GM12865 (cell line): ENCODE results near the gene S100PBP.

Experiments used
- DNase-seq: peaks from one replicate; pipeline ENCODE4 v3.0.0; 2010; ENCODE audit warnings: low read depth
- H3K4me3 ChIP-seq: 2 replicates; pipeline ENCODE4 v1.5.1; 2011; ENCODE audit warnings: mild to moderate bottlenecking, low read depth, low read length, control low read depth
- CTCF ChIP-seq: IDR thresholded peaks from 2 replicates; pipeline ENCODE4 v1.5.1; 2011; ENCODE audit warnings: low read length, control low read depth, low read depth, inconsistent platforms; ENCODE audit not compliant: insufficient read depth; ENCODE audit errors: missing control alignments

S100PBP gene

GRCh38 chr1:32775640-32776337 is 41.7 kb upstream of the S100PBP start:
- no peak overlapping the region for H3K4me3 ChIP-seq
- TF ChIP-seq CTCF: no peak
- no peak for DNase-seq

- no peak for DNase-seq
- TF ChIP-seq CTCF: no peak
- no peak overlapping the region for H3K4me3 ChIP-seq
Observed at GRCh38 chr1:32779242-32779641, 38.2 kb upstream of the S100PBP start.

GRCh38 chr1:32780005-32780404 is 37.4 kb upstream of the S100PBP start:
- no peak overlapping the region for H3K4me3 ChIP-seq
- no peak for DNase-seq
- TF ChIP-seq CTCF: no peak

GRCh38 chr1:32780628-32781234 is 36.7 kb upstream of the S100PBP start:
- no peak for TF ChIP-seq CTCF
- DNase-seq: no peak
- H3K4me3 ChIP-seq: no peak overlapping the region

GRCh38 chr1:32782086-32782485 is 35.4 kb upstream of the S100PBP start:
- H3K4me3 ChIP-seq: no peak overlapping the region
- no peak for TF ChIP-seq CTCF
- no peak for DNase-seq

- H3K4me3 ChIP-seq: no peak overlapping the region
- TF ChIP-seq CTCF: no peak
- DNase-seq: no peak
Observed at GRCh38 chr1:32783851-32784250, 33.6 kb upstream of the S100PBP start.

GRCh38 chr1:32784817-32785216 is 32.6 kb upstream of the S100PBP start:
- no peak for DNase-seq
- no peak overlapping the region for H3K4me3 ChIP-seq
- no peak for TF ChIP-seq CTCF
